ENCODE results near the gene PLCB4.

The PLCB4 gene

DNA sequence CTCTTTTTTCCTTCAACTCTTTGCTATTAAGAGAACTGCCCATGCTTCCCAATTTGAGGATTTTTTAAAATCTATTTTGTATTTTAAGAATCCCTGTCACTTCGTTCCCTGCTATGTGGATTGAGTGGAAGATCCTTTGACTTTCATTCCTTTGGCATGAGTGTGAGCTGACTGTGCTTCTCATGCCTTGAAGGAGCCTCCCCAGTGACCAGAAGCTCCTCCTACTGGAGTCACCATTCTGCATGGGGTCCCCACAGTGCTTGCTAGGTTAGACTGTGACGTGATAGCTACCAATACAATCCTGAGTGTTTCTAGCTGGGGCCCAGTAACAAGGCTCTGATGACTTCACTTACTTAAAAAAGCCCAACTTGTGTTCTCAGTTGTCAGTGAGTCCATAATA is 341.1 kb downstream of the PLCB4 start:
- H3K27me3 ChIP-seq (ENCODE audit: insufficient read depth, low read depth, severe bottlenecking) = no peaks in the 10 kb centered on the region
- no peak for DNase-seq
- H3K4me3 ChIP-seq (ENCODE audit: low read depth, low read length) = no peak overlapping the region
- no peaks in the 10 kb centered on the region for H3K9me3 ChIP-seq (ENCODE audit: severe bottlenecking)
- H3K27ac ChIP-seq = no peak overlapping the region
- H3K36me3 ChIP-seq = no peaks in the 10 kb centered on the region
- TF ChIP-seq, protein P1, sequence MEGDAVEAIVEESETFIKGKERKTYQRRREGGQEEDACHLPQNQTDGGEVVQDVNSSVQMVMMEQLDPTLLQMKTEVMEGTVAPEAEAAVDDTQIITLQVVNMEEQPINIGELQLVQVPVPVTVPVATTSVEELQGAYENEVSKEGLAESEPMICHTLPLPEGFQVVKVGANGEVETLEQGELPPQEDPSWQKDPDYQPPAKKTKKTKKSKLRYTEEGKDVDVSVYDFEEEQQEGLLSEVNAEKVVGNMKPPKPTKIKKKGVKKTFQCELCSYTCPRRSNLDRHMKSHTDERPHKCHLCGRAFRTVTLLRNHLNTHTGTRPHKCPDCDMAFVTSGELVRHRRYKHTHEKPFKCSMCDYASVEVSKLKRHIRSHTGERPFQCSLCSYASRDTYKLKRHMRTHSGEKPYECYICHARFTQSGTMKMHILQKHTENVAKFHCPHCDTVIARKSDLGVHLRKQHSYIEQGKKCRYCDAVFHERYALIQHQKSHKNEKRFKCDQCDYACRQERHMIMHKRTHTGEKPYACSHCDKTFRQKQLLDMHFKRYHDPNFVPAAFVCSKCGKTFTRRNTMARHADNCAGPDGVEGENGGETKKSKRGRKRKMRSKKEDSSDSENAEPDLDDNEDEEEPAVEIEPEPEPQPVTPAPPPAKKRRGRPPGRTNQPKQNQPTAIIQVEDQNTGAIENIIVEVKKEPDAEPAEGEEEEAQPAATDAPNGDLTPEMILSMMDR (IDR thresholded peaks at IDR 0.05; ENCODE audit: low read depth, low read length) = no peak

DNA sequence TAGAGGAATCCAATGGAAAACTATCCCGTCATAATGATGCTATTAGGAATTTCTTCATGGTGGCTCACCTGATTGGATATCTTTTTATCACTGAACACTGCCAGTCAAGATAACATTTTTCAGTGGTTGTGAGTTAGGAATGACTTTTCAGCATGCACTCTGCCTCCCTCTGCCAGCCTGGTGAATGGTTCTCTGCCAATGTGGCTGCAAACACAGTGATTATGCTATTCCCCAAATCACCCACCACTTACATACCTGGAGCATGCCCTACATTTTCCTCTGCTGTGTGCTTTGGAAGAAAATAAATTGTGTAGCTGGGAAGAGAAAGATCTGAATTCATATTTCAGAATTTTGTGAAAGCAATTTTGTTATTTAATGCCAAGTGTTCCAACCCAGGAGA is 342.9 kb downstream of the PLCB4 start:
- DNase-seq = no peak
- Histone ChIP-seq H3K27ac (no peak overlapping the region), H3K27me3 (ENCODE audit: insufficient read depth, low read depth, severe bottlenecking) (no peaks in the 10 kb centered on the region), H3K9me3 (ENCODE audit: severe bottlenecking) (no peaks in the 10 kb centered on the region), H3K4me3 (ENCODE audit: low read depth, low read length) (no peak overlapping the region), H3K36me3 (no peaks in the 10 kb centered on the region)
- TF ChIP-seq, protein P1 (IDR thresholded peaks at IDR 0.05; ENCODE audit: low read depth, low read length) = no peak

DNA sequence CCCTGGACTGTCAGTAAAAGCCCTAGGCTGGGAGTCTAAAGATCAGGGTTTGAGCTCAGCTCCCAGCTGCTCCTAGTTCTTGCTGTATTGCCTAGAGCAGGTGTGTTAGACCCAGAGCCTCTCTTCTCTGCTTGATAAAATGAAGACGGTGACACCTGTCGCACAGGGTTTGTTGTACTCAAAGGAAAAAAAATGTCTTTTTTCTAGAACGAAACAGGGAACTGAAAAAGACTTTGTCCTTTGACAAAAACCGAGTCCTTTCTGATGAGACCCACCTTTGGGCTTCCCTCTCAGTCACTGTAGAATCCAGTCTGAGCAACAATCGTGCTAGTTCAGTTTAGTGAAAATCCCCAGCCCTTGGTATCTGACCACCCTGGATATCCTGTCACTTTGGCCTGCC is 343.4 kb downstream of the PLCB4 start:
- no peak for DNase-seq
- Histone ChIP-seq H3K27me3 (ENCODE audit: insufficient read depth, low read depth, severe bottlenecking) (no peaks in the 10 kb centered on the region), H3K9me3 (ENCODE audit: severe bottlenecking) (no peaks in the 10 kb centered on the region), H3K36me3 (no peaks in the 10 kb centered on the region), H3K4me3 (ENCODE audit: low read depth, low read length) (no peak overlapping the region), H3K27ac (no peak overlapping the region)
- TF ChIP-seq, protein P1 (IDR thresholded peaks at IDR 0.05; ENCODE audit: low read depth, low read length) = no peak

DNA sequence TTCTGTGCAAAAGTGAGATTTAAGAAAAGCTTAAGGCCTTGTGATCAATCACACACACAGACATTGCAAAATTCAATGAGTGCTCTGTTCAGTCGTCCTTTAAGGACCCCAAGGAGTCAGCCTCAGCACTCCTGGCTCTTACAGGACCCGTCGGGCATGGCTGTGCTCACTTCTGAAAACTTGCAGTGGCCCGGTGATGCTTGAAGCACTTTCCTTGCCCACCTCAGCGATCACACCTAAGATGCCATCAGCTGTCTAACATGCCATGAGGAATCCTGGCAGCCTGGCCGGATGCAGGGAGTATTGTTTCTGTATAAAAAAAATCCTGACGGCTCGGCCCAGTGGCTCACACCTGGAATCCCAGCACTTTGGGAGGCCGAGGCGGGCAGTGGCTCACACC is 344.1 kb downstream of the PLCB4 start:
- no peaks in the 10 kb centered on the region for H3K27me3 ChIP-seq (ENCODE audit: insufficient read depth, low read depth, severe bottlenecking)
- no peak for DNase-seq
- no peaks in the 10 kb centered on the region for H3K9me3 ChIP-seq (ENCODE audit: severe bottlenecking)
- TF ChIP-seq, protein P1 (IDR thresholded peaks at IDR 0.05; ENCODE audit: low read depth, low read length) = no peak
- no peak overlapping the region for H3K27ac ChIP-seq
- H3K4me3 ChIP-seq (ENCODE audit: low read depth, low read length) = no peak overlapping the region
- no peaks in the 10 kb centered on the region for H3K36me3 ChIP-seq

DNA sequence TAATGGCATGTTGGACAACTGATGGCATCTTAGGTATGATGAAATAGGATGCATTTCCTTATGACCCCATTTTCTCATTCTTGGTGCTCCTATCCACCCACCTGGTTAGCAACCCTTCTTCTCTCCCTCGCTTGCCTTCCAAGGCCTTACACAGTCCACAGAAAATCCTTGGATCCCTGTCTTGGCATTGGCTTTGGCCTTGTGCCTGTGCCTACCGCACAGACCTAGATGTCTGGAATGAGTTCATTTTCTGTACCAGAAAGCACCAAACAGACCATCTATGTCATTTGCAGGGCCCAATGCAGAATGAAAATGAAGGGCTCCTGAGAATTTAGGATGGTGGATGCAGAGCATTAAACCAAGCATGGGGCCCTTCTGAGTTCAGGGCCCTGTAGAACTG is 346.5 kb downstream of the PLCB4 start:
- no peak overlapping the region for H3K27ac ChIP-seq
- no peak for DNase-seq
- H3K4me3 ChIP-seq (ENCODE audit: low read depth, low read length) = no peak overlapping the region
- TF ChIP-seq, protein P1 (IDR thresholded peaks at IDR 0.05; ENCODE audit: low read depth, low read length) = no peak
- H3K36me3 ChIP-seq = no peaks in the 10 kb centered on the region
- no peaks in the 10 kb centered on the region for H3K27me3 ChIP-seq (ENCODE audit: insufficient read depth, low read depth, severe bottlenecking)
- no peaks in the 10 kb centered on the region for H3K9me3 ChIP-seq (ENCODE audit: severe bottlenecking)

DNA sequence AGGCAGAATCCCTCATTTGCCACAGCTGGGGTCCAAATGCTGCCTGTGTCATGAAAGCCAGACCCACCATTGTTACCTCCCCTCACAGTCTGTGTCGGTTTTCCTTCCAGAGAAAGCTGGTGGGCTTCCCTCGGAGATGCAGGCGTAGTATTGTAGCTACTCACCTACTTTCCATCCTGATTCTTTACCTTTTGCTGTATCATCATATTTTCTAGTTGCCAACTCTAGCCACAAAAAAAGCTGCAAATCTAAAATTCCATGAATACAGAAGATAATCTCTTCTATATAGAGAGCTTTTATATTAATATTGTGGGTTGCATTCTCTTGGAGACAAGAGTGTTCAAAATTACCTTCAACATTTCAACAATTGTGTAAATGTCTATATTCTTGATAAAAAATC is 347.5 kb downstream of the PLCB4 start:
- DNase-seq = no peak
- Histone ChIP-seq H3K4me3 (ENCODE audit: low read depth, low read length) (no peak overlapping the region), H3K27me3 (ENCODE audit: insufficient read depth, low read depth, severe bottlenecking) (no peaks in the 10 kb centered on the region), H3K36me3 (no peaks in the 10 kb centered on the region), H3K9me3 (ENCODE audit: severe bottlenecking) (no peaks in the 10 kb centered on the region), H3K27ac (no peak overlapping the region)
- TF ChIP-seq, protein P1 (IDR thresholded peaks at IDR 0.05; ENCODE audit: low read depth, low read length) = no peak
